Mammary epithelial cell (primary cell): ENCODE measurements around the gene DGKZ.

ENCODE experiments used
- EZH2 ChIP-seq: IDR thresholded peaks from 2 replicates; pipeline ENCODE4 v1.6.1; 2012; ENCODE audit warnings: low read length, inconsistent platforms, borderline replicate concordance
- TF ChIP-seq, protein P1 (sequence below), 2 donors: IDR thresholded peaks in 1 of 2; conservative IDR thresholded peaks in 1 of 2; 2 replicates each; pipeline ENCODE4 v1.5.1; 2011 to 2012; ENCODE audit warnings: inconsistent platforms in 2 of 2, low read length in 2 of 2, mild to moderate bottlenecking in 2 of 2, control low read depth in 1 of 2, low read depth in 1 of 2; ENCODE audit not compliant: insufficient read depth in 1 of 2; ENCODE audit errors: extremely low read depth in 1 of 2

- TF ChIP-seq, protein P1, sequence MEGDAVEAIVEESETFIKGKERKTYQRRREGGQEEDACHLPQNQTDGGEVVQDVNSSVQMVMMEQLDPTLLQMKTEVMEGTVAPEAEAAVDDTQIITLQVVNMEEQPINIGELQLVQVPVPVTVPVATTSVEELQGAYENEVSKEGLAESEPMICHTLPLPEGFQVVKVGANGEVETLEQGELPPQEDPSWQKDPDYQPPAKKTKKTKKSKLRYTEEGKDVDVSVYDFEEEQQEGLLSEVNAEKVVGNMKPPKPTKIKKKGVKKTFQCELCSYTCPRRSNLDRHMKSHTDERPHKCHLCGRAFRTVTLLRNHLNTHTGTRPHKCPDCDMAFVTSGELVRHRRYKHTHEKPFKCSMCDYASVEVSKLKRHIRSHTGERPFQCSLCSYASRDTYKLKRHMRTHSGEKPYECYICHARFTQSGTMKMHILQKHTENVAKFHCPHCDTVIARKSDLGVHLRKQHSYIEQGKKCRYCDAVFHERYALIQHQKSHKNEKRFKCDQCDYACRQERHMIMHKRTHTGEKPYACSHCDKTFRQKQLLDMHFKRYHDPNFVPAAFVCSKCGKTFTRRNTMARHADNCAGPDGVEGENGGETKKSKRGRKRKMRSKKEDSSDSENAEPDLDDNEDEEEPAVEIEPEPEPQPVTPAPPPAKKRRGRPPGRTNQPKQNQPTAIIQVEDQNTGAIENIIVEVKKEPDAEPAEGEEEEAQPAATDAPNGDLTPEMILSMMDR (conservative IDR thresholded peaks at IDR 0.05 in 1 of 2, IDR thresholded peaks at IDR 0.05 in 1 of 2; ENCODE audit: extremely low read depth in 1 of 2, insufficient read depth in 1 of 2, low read depth in 1 of 2, low read length in 2 of 2): no peak
- TF ChIP-seq EZH2: no peak
Measured at GRCh38 chr11:46392421-46393230, 45.4 kb downstream of the DGKZ start.
